ENCODE measurements around the gene GPR132. TPM values are rescaled to one million over a fixed set of nuclear protein-coding genes. Genes with fewer than 3 reads are reported as not detected.

Gene GPR132
- total and polyA plus RNA-seq, 2 of the 8 experiments (the other 6 are each of a cell fraction or from before 2014, with no cell fraction given), result 0.11 TPM; not detected in 1

DNA sequence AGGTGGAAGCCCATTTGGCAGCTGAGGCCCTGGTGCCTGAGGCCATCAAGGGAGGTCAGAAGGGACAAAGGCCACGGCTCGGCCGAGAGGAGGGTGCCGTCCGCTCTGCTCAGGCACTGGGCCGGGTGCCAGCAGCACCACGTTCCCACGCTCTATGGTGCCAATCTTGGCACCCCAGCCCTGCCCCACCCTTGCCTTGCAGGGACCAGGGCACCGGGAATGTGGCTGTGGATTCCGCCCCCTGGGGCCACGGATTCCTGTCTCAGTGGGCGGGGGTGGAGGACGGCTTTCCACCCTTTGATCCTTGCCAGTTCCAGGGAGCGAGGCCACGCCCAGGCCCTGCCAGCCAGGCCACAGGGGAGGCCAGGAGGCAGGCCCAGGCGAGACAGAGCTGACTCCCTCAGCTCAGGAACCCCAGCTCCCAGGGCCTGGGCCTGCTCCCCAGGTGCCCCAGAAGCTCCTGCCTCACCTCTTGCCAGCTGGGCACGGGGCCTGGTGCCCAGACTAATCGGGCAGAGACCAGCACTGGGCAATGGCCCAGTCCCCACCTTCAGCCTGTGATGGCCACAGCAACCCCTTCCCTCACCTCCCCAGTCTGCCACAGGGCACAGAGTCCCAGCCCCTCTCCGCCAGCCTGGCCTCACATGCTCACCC lies 26.4 kb upstream of the GPR132 start (continued):
- TF ChIP-seq SIX5 (IDR thresholded peaks at IDR 0.05; ENCODE audit: low read depth, low read length), result no peak

Data from H1 (cell line).